Rectal smooth muscle tissue (tissue), 1 donor: ENCODE data around the gene CRIM1.

Source experiments
- H3K27ac ChIP-seq: one replicate; pipeline ENCODE4 v1.7.0; 2013; ENCODE audit warnings: low read depth, low read length, inconsistent platforms
- H3K27me3 ChIP-seq: one replicate; pipeline ENCODE4 v1.7.0; 2013; ENCODE audit warnings: low read length; ENCODE audit not compliant: control insufficient read depth, insufficient read depth
- H3K36me3 ChIP-seq: one replicate; pipeline ENCODE4 v1.7.0; 2013; ENCODE audit warnings: low read length; ENCODE audit not compliant: control insufficient read depth, insufficient read depth
- H3K4me1 ChIP-seq: one replicate; pipeline ENCODE4 v1.7.0; 2013; ENCODE audit warnings: low read length; ENCODE audit not compliant: control insufficient read depth, insufficient read depth
- H3K4me3 ChIP-seq: one replicate; pipeline ENCODE4 v1.7.0; 2013; ENCODE audit warnings: low read length
- H3K9ac ChIP-seq: one replicate; pipeline ENCODE4 v1.7.0; 2013; ENCODE audit warnings: low read length

The CRIM1 gene

GRCh38 chr2:36540986-36541754 is 185.6 kb downstream of the CRIM1 start:
- no peak overlapping the region for H3K27ac ChIP-seq
- H3K36me3 ChIP-seq = peaks cover 8% of the 10 kb centered on the region
- no peaks in the 10 kb centered on the region for H3K27me3 ChIP-seq
- H3K4me1 ChIP-seq = peaks cover 3% of the 10 kb centered on the region
- no peak overlapping the region for H3K4me3 ChIP-seq
- H3K9ac ChIP-seq = no peak overlapping the region

- Histone ChIP-seq H3K36me3 (peaks cover 10% of the 10 kb centered on the region), H3K27ac (no peak overlapping the region)
Measured at GRCh38 chr2:36541891-36542595, 186.5 kb downstream of the CRIM1 start.

GRCh38 chr2:36544638-36545338 is 189.2 kb downstream of the CRIM1 start:
- Histone ChIP-seq H3K27me3 (no peaks in the 10 kb centered on the region), H3K36me3 (peaks cover 13% of the 10 kb centered on the region), H3K4me3 (no peak overlapping the region), H3K27ac (no peak overlapping the region), H3K9ac (no peak overlapping the region), H3K4me1 (peaks cover 6% of the 10 kb centered on the region)

More at GRCh38 chr2:36541891-36542595, 186.5 kb downstream of the CRIM1 start:
- Histone ChIP-seq H3K9ac (no peak overlapping the region), H3K4me3 (no peak overlapping the region), H3K27me3 (no peaks in the 10 kb centered on the region), H3K4me1 (peaks cover 3% of the 10 kb centered on the region)

- Histone ChIP-seq H3K36me3 (peaks cover 13% of the 10 kb centered on the region), H3K4me1 (peaks cover 6% of the 10 kb centered on the region), H3K4me3 (no peak overlapping the region), H3K9ac (no peak overlapping the region), H3K27me3 (no peaks in the 10 kb centered on the region), H3K27ac (no peak overlapping the region)
Measured at GRCh38 chr2:36545871-36546416, 190.4 kb downstream of the CRIM1 start.

- H3K9ac ChIP-seq = no peak overlapping the region
- H3K4me3 ChIP-seq = no peak overlapping the region
- no peak overlapping the region for H3K27ac ChIP-seq
- H3K4me1 ChIP-seq = peaks cover 6% of the 10 kb centered on the region
- peaks cover 9% of the 10 kb centered on the region for H3K36me3 ChIP-seq
- no peaks in the 10 kb centered on the region for H3K27me3 ChIP-seq
Measured at GRCh38 chr2:36547906-36548305, 192.3 kb downstream of the CRIM1 start.

- Histone ChIP-seq H3K36me3 (peaks cover 12% of the 10 kb centered on the region), H3K4me1 (peaks cover 6% of the 10 kb centered on the region), H3K4me3 (no peak overlapping the region), H3K9ac (no peak overlapping the region), H3K27me3 (no peaks in the 10 kb centered on the region), H3K27ac (no peak overlapping the region)
Measured at GRCh38 chr2:36549165-36549574, 193.6 kb downstream of the CRIM1 start.

- H3K4me1 ChIP-seq = peaks cover 4% of the 10 kb centered on the region
- no peak overlapping the region for H3K9ac ChIP-seq
- H3K27me3 ChIP-seq = no peaks in the 10 kb centered on the region
- no peak overlapping the region for H3K27ac ChIP-seq
- H3K4me3 ChIP-seq = no peak overlapping the region
- H3K36me3 ChIP-seq = peaks cover 16% of the 10 kb centered on the region
Measured at GRCh38 chr2:36550006-36550405, 194.4 kb downstream of the CRIM1 start.

- no peak overlapping the region for H3K9ac ChIP-seq
- H3K27ac ChIP-seq = no peak overlapping the region
- no peak overlapping the region for H3K4me3 ChIP-seq
- peaks cover 14% of the 10 kb centered on the region for H3K36me3 ChIP-seq
- no peaks in the 10 kb centered on the region for H3K27me3 ChIP-seq
- H3K4me1 ChIP-seq = peaks cover 3% of the 10 kb centered on the region
Measured at GRCh38 chr2:36553683-36554082, 198.1 kb downstream of the CRIM1 start.

GRCh38 chr2:36554531-36554930 is 199.0 kb downstream of the CRIM1 start:
- Histone ChIP-seq H3K36me3 (peaks cover 12% of the 10 kb centered on the region), H3K27me3 (no peaks in the 10 kb centered on the region), H3K27ac (no peak overlapping the region), H3K9ac (no peak overlapping the region), H3K4me1 (no peaks in the 10 kb centered on the region), H3K4me3 (no peak overlapping the region)

- H3K9ac ChIP-seq = no peak overlapping the region
- peaks cover 12% of the 10 kb centered on the region for H3K36me3 ChIP-seq
- no peak overlapping the region for H3K4me3 ChIP-seq
- H3K4me1 ChIP-seq = no peaks in the 10 kb centered on the region
- no peak overlapping the region for H3K27ac ChIP-seq
- no peaks in the 10 kb centered on the region for H3K27me3 ChIP-seq
Measured at GRCh38 chr2:36555789-36556188, 200.2 kb downstream of the CRIM1 start.

- H3K36me3 ChIP-seq = peaks cover 12% of the 10 kb centered on the region
- H3K9ac ChIP-seq = no peak overlapping the region
- H3K27me3 ChIP-seq = no peaks in the 10 kb centered on the region
- no peak overlapping the region for H3K27ac ChIP-seq
- no peak overlapping the region for H3K4me3 ChIP-seq
- H3K4me1 ChIP-seq = no peaks in the 10 kb centered on the region
Measured at GRCh38 chr2:36556842-36557241, 201.3 kb downstream of the CRIM1 start.

GRCh38 chr2:36559221-36559942 is 203.8 kb downstream of the CRIM1 start:
- Histone ChIP-seq H3K27ac (no peak overlapping the region), H3K9ac (no peak overlapping the region), H3K4me3 (no peak overlapping the region), H3K27me3 (no peaks in the 10 kb centered on the region), H3K36me3 (peaks cover 9% of the 10 kb centered on the region), H3K4me1 (no peaks in the 10 kb centered on the region)
